Measurements from ENCODE around the gene OR13H1.
"Not testable (repeated sequence)": the region's sequence is repeated elsewhere in the genome, so short reads cannot be mapped to it uniquely, and the experiment has no call there.

The OR13H1 gene

GRCh38 chrX:131549011-131549410, 5.1 kb downstream of the OR13H1 start:
- no peaks in the 10 kb centered on the region for H3K4me1 ChIP-seq (ENCODE audit: insufficient read depth, poor library complexity, severe bottlenecking)
- H3K27ac ChIP-seq (ENCODE audit: poor library complexity, severe bottlenecking) = no peak overlapping the region
- ATAC-seq (ENCODE audit: low read depth) = no peak
- H3K27me3 ChIP-seq (ENCODE audit: insufficient read depth, poor library complexity, severe bottlenecking) = no peaks in the 10 kb centered on the region
- H3K36me3 ChIP-seq (ENCODE audit: low read depth) = no peaks in the 10 kb centered on the region
- no peak overlapping the region for H3K4me3 ChIP-seq (ENCODE audit: severe bottlenecking)
- DNase-seq (ENCODE audit: low spot score) = no peak
- no peaks in the 10 kb centered on the region for H3K9me3 ChIP-seq (ENCODE audit: severe bottlenecking)
- no peak for TF ChIP-seq CTCF (IDR thresholded peaks at IDR 0.05; ENCODE audit: poor library complexity, severe bottlenecking)

GRCh38 chrX:131552453-131552852, 8.6 kb downstream of the OR13H1 start:
- not testable (repeated sequence) for DNase-seq (ENCODE audit: low spot score); ATAC-seq (ENCODE audit: low read depth); H3K36me3 ChIP-seq (ENCODE audit: low read depth); H3K9me3 ChIP-seq (ENCODE audit: severe bottlenecking); H3K4me1 ChIP-seq (ENCODE audit: insufficient read depth, poor library complexity, severe bottlenecking); H3K4me3 ChIP-seq (ENCODE audit: severe bottlenecking); H3K27ac ChIP-seq (ENCODE audit: poor library complexity, severe bottlenecking); H3K27me3 ChIP-seq (ENCODE audit: insufficient read depth, poor library complexity, severe bottlenecking)

GRCh38 chrX:131558562-131558961, 14.7 kb downstream of the OR13H1 start:
- Histone ChIP-seq H3K4me3 (ENCODE audit: severe bottlenecking) (no peak overlapping the region), H3K27ac (ENCODE audit: poor library complexity, severe bottlenecking) (no peak overlapping the region), H3K9me3 (ENCODE audit: severe bottlenecking) (no peaks in the 10 kb centered on the region), H3K4me1 (ENCODE audit: insufficient read depth, poor library complexity, severe bottlenecking) (no peaks in the 10 kb centered on the region), H3K36me3 (ENCODE audit: low read depth) (no peaks in the 10 kb centered on the region), H3K27me3 (ENCODE audit: insufficient read depth, poor library complexity, severe bottlenecking) (no peaks in the 10 kb centered on the region)
- ATAC-seq (ENCODE audit: low read depth) = no peak
- no peak for TF ChIP-seq CTCF (IDR thresholded peaks at IDR 0.05; ENCODE audit: poor library complexity, severe bottlenecking)
- DNase-seq (ENCODE audit: low spot score) = no peak

- no peaks in the 10 kb centered on the region for H3K27me3 ChIP-seq (ENCODE audit: insufficient read depth, poor library complexity, severe bottlenecking)
- no peak for DNase-seq (ENCODE audit: low spot score)
- H3K36me3 ChIP-seq (ENCODE audit: low read depth) = no peaks in the 10 kb centered on the region
- no peak overlapping the region for H3K4me3 ChIP-seq (ENCODE audit: severe bottlenecking)
- no peaks in the 10 kb centered on the region for H3K9me3 ChIP-seq (ENCODE audit: severe bottlenecking)
- no peak overlapping the region for H3K27ac ChIP-seq (ENCODE audit: poor library complexity, severe bottlenecking)
- no peak for TF ChIP-seq CTCF (IDR thresholded peaks at IDR 0.05; ENCODE audit: poor library complexity, severe bottlenecking)
- ATAC-seq (ENCODE audit: low read depth) = no peak
- no peaks in the 10 kb centered on the region for H3K4me1 ChIP-seq (ENCODE audit: insufficient read depth, poor library complexity, severe bottlenecking)
Measured at GRCh38 chrX:131564553-131565229, 20.8 kb downstream of the OR13H1 start.

- Histone ChIP-seq H3K4me1 (ENCODE audit: insufficient read depth, poor library complexity, severe bottlenecking) (no peaks in the 10 kb centered on the region), H3K36me3 (ENCODE audit: low read depth) (no peaks in the 10 kb centered on the region), H3K4me3 (ENCODE audit: severe bottlenecking) (no peak overlapping the region), H3K9me3 (ENCODE audit: severe bottlenecking) (no peaks in the 10 kb centered on the region), H3K27ac (ENCODE audit: poor library complexity, severe bottlenecking) (no peak overlapping the region), H3K27me3 (ENCODE audit: insufficient read depth, poor library complexity, severe bottlenecking) (no peaks in the 10 kb centered on the region)
- DNase-seq (ENCODE audit: low spot score) (no peak), ATAC-seq (ENCODE audit: low read depth) (no peak)
- TF ChIP-seq CTCF (IDR thresholded peaks at IDR 0.05; ENCODE audit: poor library complexity, severe bottlenecking) = no peak
Measured at GRCh38 chrX:131565909-131566308, 22.0 kb downstream of the OR13H1 start.

All from RWPE2 (cell line).